ENCODE data around the gene ARHGEF19.
"Not testable (repeated sequence)": the region's sequence is repeated elsewhere in the genome, so short reads cannot be mapped to it uniquely, and the experiment has no call there.

ARHGEF19 gene

GRCh38 chr1:16163608-16164212 lies 48.7 kb downstream of the ARHGEF19 start:
- not testable (repeated sequence) for DNase-seq

GRCh38 chr1:16162163-16162822 lies 50.2 kb downstream of the ARHGEF19 start:
- DNase-seq = peak; percentile 78

GRCh38 chr1:16161717-16162116 lies 50.7 kb downstream of the ARHGEF19 start:
- peak; percentile 12 for DNase-seq

GRCh38 chr1:16158993-16159831 lies 53.2 kb downstream of the ARHGEF19 start:
- DNase-seq = no peak

- DNase-seq = peak; percentile 55
Observed at GRCh38 chr1:16158025-16158424, 54.4 kb downstream of the ARHGEF19 start.

DNA sequence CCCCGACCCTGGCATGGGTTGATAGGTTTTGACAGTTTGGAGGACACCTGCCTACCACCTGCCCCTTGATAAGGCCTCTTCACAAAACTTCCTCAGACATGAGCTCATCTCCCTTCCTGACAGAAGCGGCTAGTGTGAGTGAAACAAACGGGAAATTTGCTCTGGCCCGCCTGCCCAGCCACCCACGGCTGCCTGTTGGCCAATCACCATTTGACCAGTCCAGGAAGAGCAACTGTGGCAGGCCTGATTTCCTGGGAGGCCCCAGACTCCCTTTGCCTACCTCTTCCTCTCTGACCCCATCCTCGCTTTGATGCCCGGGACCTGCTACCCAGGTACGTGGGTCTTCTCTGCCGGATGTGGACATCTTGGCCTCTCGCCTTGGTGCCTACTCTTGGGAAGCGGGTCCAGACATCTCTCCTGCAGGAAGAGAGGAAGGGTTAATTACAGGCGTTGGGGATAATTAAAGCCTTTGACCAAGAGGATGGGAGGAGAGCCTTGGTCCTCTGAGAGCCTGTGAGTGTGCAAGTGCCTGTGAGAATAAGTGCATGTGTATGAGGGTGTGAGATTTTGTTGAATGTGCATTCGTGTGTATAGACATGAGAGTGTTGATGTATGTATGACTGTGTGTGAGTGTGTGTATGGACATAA lies 55.5 kb downstream of the ARHGEF19 start:
- no peak for DNase-seq

- no peak for DNase-seq
Observed at GRCh38 chr1:16155537-16156410, 56.7 kb downstream of the ARHGEF19 start, which contains the start of gene EPHA2. TSS of gene EPHA2 (minus strand) at chr1:16156069. CDS start at chr1:16155932, 137 bp downstream.

DNA sequence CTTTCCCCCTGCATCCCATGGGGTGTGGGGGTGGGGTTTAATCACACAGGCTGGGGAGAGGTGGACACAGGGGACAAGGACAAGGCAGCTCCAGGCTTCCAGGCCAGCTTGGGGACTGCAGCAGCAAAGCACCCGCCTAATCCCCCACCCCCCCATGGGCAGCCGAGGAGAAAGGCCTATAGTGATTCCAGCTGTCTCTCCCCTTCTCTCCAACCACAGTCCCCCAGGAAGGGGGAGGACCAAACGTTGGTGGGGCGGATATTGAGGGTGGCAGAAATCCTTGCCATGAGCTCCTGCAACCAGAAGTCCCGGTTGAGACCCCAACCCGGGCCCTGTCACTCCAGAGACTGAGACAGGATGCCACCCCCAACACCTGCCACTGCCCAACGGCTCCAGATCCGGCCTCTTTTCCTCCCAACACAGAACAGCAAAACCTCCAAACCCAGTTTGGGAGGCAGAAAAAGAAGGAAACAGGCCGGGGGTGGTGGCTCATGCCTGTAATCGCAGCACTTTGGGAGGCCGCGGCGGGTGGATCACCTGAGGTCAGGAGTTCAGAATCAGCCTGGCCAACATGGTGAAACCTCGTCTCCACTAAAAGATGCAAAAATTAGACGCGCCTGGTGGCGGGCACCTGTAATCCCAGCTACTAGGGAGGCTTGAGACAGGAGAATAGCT lies 58.3 kb downstream of the ARHGEF19 start:
- DNase-seq = no peak

- no peak for DNase-seq
Observed at GRCh38 chr1:16153096-16153998, 59.1 kb downstream of the ARHGEF19 start.

- no peak for DNase-seq
Observed at GRCh38 chr1:16152481-16153087, 59.9 kb downstream of the ARHGEF19 start.

GRCh38 chr1:16151995-16152384 lies 60.5 kb downstream of the ARHGEF19 start:
- no peak for DNase-seq

- DNase-seq = no peak
Observed at GRCh38 chr1:16151196-16151994, 61.1 kb downstream of the ARHGEF19 start.

- no peak for DNase-seq
Observed at GRCh38 chr1:16150508-16150907, 61.9 kb downstream of the ARHGEF19 start.

DNA sequence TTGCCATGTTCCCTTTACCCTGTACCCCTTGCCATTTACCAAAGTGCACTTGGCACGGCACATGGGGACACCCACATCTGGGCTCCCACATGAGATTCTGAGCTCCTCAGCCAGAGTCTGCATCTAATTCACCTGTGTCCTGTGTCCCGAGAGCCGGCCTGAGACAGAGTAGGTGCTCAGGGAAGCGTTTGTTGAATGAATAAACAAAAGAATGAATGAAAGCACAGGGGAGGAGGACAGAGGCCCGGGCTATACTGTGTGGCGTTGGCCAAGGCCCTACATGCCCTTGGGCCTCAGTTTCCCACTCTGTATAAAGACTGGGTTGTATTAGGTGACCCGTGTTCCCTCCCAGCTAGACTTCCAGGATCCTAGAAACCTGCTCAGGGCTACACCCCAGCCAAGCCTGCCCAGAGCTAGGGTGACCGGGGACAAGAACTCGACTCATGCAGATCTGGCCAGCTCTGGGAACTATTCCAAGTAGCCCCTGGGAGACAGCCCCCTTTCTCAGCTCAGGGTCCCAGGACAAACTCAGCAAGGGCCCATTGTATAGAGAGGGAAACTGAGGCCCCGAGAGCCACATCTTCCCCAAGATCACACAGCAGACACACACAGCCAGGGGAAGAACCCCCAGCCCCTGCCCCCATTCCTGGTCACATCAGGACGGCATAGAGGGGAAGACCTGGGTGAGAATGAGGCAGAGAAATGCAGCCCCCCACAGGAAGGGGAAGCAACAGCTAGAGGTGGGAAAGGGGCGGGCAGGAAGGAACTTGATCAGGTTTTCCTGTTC lies 62.6 kb downstream of the ARHGEF19 start:
- no peak for DNase-seq

- DNase-seq = no peak
Observed at GRCh38 chr1:16149146-16149545, 63.3 kb downstream of the ARHGEF19 start.

- no peak for DNase-seq
Observed at GRCh38 chr1:16148329-16149092, 63.9 kb downstream of the ARHGEF19 start.

All from CD4-positive, alpha-beta T cell treated with Interleukin-17A for 1 hour (primary cell).